ENCODE measurements around the gene TXNDC16. TPM values are rescaled to one million over a fixed set of nuclear protein-coding genes. Genes with fewer than 3 reads are reported as not detected.

TXNDC16 gene
- total RNA-seq, 1 experiment from 2014 or later, result 10.9 TPM

- TF ChIP-seq, protein P1, sequence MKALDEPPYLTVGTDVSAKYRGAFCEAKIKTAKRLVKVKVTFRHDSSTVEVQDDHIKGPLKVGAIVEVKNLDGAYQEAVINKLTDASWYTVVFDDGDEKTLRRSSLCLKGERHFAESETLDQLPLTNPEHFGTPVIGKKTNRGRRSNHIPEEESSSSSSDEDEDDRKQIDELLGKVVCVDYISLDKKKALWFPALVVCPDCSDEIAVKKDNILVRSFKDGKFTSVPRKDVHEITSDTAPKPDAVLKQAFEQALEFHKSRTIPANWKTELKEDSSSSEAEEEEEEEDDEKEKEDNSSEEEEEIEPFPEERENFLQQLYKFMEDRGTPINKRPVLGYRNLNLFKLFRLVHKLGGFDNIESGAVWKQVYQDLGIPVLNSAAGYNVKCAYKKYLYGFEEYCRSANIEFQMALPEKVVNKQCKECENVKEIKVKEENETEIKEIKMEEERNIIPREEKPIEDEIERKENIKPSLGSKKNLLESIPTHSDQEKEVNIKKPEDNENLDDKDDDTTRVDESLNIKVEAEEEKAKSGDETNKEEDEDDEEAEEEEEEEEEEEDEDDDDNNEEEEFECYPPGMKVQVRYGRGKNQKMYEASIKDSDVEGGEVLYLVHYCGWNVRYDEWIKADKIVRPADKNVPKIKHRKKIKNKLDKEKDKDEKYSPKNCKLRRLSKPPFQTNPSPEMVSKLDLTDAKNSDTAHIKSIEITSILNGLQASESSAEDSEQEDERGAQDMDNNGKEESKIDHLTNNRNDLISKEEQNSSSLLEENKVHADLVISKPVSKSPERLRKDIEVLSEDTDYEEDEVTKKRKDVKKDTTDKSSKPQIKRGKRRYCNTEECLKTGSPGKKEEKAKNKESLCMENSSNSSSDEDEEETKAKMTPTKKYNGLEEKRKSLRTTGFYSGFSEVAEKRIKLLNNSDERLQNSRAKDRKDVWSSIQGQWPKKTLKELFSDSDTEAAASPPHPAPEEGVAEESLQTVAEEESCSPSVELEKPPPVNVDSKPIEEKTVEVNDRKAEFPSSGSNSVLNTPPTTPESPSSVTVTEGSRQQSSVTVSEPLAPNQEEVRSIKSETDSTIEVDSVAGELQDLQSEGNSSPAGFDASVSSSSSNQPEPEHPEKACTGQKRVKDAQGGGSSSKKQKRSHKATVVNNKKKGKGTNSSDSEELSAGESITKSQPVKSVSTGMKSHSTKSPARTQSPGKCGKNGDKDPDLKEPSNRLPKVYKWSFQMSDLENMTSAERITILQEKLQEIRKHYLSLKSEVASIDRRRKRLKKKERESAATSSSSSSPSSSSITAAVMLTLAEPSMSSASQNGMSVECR (CRISPR knock-in tag; IDR thresholded peaks at IDR 0.05; ENCODE audit: borderline replicate concordance), result no peak
- TF ChIP-seq ZNF671 (CRISPR knock-in tag; IDR thresholded peaks at IDR 0.05) (no peak), NFYB (CRISPR knock-in tag; conservative IDR thresholded peaks at IDR 0.05; ENCODE audit: low read depth) (no peak)
Measured at GRCh38 chr14:52538623-52539022, 13.7 kb downstream of the TXNDC16 start (continued).

GRCh38 chr14:52536269-52536668 lies 16.0 kb downstream of the TXNDC16 start:
- H3K27me3 Mint-ChIP-seq (ENCODE audit: low read depth), result no peaks in the 10 kb centered on the region
- no peak for ATAC-seq

More at GRCh38 chr14:52536269-52536668, 16.0 kb downstream of the TXNDC16 start:
- Mint-ChIP-seq H3K4me3 (no peak overlapping the region), H3K36me3 (peaks cover 14% of the 10 kb centered on the region), H3K27ac (no peak overlapping the region), H3K4me1 (peaks cover 8% of the 10 kb centered on the region), H3K9me3 (no peaks in the 10 kb centered on the region)
- DNase-seq (ENCODE audit: low spot score), result no peak
- TF ChIP-seq, protein P2, sequence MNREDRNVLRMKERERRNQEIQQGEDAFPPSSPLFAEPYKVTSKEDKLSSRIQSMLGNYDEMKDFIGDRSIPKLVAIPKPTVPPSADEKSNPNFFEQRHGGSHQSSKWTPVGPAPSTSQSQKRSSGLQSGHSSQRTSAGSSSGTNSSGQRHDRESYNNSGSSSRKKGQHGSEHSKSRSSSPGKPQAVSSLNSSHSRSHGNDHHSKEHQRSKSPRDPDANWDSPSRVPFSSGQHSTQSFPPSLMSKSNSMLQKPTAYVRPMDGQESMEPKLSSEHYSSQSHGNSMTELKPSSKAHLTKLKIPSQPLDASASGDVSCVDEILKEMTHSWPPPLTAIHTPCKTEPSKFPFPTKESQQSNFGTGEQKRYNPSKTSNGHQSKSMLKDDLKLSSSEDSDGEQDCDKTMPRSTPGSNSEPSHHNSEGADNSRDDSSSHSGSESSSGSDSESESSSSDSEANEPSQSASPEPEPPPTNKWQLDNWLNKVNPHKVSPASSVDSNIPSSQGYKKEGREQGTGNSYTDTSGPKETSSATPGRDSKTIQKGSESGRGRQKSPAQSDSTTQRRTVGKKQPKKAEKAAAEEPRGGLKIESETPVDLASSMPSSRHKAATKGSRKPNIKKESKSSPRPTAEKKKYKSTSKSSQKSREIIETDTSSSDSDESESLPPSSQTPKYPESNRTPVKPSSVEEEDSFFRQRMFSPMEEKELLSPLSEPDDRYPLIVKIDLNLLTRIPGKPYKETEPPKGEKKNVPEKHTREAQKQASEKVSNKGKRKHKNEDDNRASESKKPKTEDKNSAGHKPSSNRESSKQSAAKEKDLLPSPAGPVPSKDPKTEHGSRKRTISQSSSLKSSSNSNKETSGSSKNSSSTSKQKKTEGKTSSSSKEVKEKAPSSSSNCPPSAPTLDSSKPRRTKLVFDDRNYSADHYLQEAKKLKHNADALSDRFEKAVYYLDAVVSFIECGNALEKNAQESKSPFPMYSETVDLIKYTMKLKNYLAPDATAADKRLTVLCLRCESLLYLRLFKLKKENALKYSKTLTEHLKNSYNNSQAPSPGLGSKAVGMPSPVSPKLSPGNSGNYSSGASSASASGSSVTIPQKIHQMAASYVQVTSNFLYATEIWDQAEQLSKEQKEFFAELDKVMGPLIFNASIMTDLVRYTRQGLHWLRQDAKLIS (CRISPR knock-in tag; IDR thresholded peaks at IDR 0.05; ENCODE audit: borderline replicate concordance), result no peak
- TF ChIP-seq, protein P3, sequence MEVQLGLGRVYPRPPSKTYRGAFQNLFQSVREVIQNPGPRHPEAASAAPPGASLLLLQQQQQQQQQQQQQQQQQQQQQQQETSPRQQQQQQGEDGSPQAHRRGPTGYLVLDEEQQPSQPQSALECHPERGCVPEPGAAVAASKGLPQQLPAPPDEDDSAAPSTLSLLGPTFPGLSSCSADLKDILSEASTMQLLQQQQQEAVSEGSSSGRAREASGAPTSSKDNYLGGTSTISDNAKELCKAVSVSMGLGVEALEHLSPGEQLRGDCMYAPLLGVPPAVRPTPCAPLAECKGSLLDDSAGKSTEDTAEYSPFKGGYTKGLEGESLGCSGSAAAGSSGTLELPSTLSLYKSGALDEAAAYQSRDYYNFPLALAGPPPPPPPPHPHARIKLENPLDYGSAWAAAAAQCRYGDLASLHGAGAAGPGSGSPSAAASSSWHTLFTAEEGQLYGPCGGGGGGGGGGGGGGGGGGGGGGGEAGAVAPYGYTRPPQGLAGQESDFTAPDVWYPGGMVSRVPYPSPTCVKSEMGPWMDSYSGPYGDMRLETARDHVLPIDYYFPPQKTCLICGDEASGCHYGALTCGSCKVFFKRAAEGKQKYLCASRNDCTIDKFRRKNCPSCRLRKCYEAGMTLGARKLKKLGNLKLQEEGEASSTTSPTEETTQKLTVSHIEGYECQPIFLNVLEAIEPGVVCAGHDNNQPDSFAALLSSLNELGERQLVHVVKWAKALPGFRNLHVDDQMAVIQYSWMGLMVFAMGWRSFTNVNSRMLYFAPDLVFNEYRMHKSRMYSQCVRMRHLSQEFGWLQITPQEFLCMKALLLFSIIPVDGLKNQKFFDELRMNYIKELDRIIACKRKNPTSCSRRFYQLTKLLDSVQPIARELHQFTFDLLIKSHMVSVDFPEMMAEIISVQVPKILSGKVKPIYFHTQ (CRISPR knock-in tag; IDR thresholded peaks at IDR 0.05), result no peak
- no peak for TF ChIP-seq USF1 (CRISPR knock-in tag; IDR thresholded peaks at IDR 0.05)
- TF ChIP-seq, protein P4, sequence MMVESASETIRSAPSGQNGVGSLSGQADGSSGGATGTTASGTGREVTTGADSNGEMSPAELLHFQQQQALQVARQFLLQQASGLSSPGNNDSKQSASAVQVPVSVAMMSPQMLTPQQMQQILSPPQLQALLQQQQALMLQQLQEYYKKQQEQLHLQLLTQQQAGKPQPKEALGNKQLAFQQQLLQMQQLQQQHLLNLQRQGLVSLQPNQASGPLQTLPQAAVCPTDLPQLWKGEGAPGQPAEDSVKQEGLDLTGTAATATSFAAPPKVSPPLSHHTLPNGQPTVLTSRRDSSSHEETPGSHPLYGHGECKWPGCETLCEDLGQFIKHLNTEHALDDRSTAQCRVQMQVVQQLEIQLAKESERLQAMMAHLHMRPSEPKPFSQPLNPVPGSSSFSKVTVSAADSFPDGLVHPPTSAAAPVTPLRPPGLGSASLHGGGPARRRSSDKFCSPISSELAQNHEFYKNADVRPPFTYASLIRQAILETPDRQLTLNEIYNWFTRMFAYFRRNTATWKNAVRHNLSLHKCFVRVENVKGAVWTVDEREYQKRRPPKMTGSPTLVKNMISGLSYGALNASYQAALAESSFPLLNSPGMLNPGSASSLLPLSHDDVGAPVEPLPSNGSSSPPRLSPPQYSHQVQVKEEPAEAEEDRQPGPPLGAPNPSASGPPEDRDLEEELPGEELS (CRISPR knock-in tag; IDR thresholded peaks at IDR 0.05), result no peak
- TF ChIP-seq ZBTB21 (CRISPR knock-in tag; IDR thresholded peaks at IDR 0.05; ENCODE audit: borderline replicate concordance), result no peak
- no peak for TF ChIP-seq JAZF1 (CRISPR knock-in tag; IDR thresholded peaks at IDR 0.05)
- ChIA-PET POLR2A (interaction anchor here (1.4 kb wide), 1 partner anchor 16 kb away, joined by 4 read pairs; the partner anchor contains the start of genes GPR137C and TXNDC16), CTCF (no interaction called here)
